Measurements from ENCODE around the gene CITED4. TPM values are rescaled to one million over a fixed set of nuclear protein-coding genes. Genes with fewer than 3 reads are reported as not detected.

The CITED4 gene
- total RNA-seq, 1 experiment from 2014 or later: 10.6 TPM

- no peak for DNase-seq
- Histone ChIP-seq H3K9ac (ENCODE audit: low read length) (no peak overlapping the region), H3K4me1 (ENCODE audit: insufficient read depth, low read length) (0 out of 2 replicates have a peak, but pooled peaks cover 10% of the 10 kb centered on the region), H4K20me1 (ENCODE audit: low read length) (no peaks in the 10 kb centered on the region), H2AFZ (ENCODE audit: low read length) (no peak overlapping the region), H3K79me2 (ENCODE audit: low read length) (no peaks in the 10 kb centered on the region), H3K4me2 (ENCODE audit: low read length) (no peak overlapping the region), H3F3A (ENCODE audit: low read length, unreplicated experiment) (no peaks in the 10 kb centered on the region), H3K9me3 (ENCODE audit: low read length) (no peaks in the 10 kb centered on the region), H3K27me3 (ENCODE audit: low read length) (no peaks in the 10 kb centered on the region), H3K36me3 (ENCODE audit: low read depth, low read length) (no peaks in the 10 kb centered on the region), H3K4me3 (ENCODE audit: low read length) (no peak overlapping the region), H3K27ac (ENCODE audit: low read length) (no peak overlapping the region), H3K9me2 (replicated peaks; ENCODE audit: low read length) (no peaks in the 10 kb centered on the region)
- POLR2A ChIA-PET (ENCODE audit: unreplicated experiment): interaction anchor here (1.4 kb wide), 1 partner anchor 8 kb away, joined by 6 read pairs; the partner anchor contains the start of gene CITED4
- intact Hi-C loops (cut with micrococcal nuclease): loop anchor here (5.0 kb wide), 1 partner anchor 82 kb away; no protein-coding TSS in a partner anchor
- ATAC-seq: no peak
- no TSS peak for BruUV-seq (replicated peaks)
- CTCF ChIA-PET: interaction anchor here (1.1 to 1.9 kb wide), 2 partner anchors 95 to 97 kb away, joined by 6 to 7 read pairs; no protein-coding TSS in a partner anchor
- no peak for TF ChIP-seq EZH2 (IDR thresholded peaks at IDR 0.05; ENCODE audit: low read length, unreplicated experiment)
- no peak for TF ChIP-seq CTCF (conservative IDR thresholded peaks at IDR 0.05; ENCODE audit: low read depth, low read length)
- no peak for TF ChIP-seq EZH2phosphoT487 (IDR thresholded peaks at IDR 0.05; ENCODE audit: borderline replicate concordance, low read length)
These were observed 8.3 kb downstream of the CITED4 start for GRCh38 chr1:40853885-40854170.

GRCh38 chr1:40853113-40853884, 8.9 kb downstream of the CITED4 start:
- ATAC-seq (no peak), DNase-seq (peak; percentile 31)
- Histone ChIP-seq H3K4me3 (ENCODE audit: low read length) (no peak overlapping the region), H3K9me3 (ENCODE audit: low read length) (no peaks in the 10 kb centered on the region), H3K27me3 (ENCODE audit: low read length) (no peaks in the 10 kb centered on the region), H3K4me1 (ENCODE audit: insufficient read depth, low read length) (0 out of 2 replicates have a peak, but pooled peaks cover 10% of the 10 kb centered on the region), H3K79me2 (ENCODE audit: low read length) (no peaks in the 10 kb centered on the region), H3K9me2 (replicated peaks; ENCODE audit: low read length) (no peaks in the 10 kb centered on the region), H3K36me3 (ENCODE audit: low read depth, low read length) (no peaks in the 10 kb centered on the region), H3K4me2 (ENCODE audit: low read length) (no peak overlapping the region), H3K27ac (ENCODE audit: low read length) (no peak overlapping the region), H3F3A (ENCODE audit: low read length, unreplicated experiment) (no peaks in the 10 kb centered on the region), H3K9ac (ENCODE audit: low read length) (no peak overlapping the region), H4K20me1 (ENCODE audit: low read length) (no peaks in the 10 kb centered on the region), H2AFZ (ENCODE audit: low read length) (no peak overlapping the region)
- ChIA-PET CTCF (interaction anchor here (0.5 to 1.9 kb wide), 3 partner anchors 11 to 98 kb away, joined by 6 to 7 read pairs (median 6); no protein-coding TSS in a partner anchor), POLR2A (ENCODE audit: unreplicated experiment) (interaction anchor here (1.4 kb wide), 1 partner anchor 9 kb away, joined by 6 read pairs; the partner anchor contains the start of gene CITED4)
- TF ChIP-seq CTCF (conservative IDR thresholded peaks at IDR 0.05; ENCODE audit: low read depth, low read length) (no peak), EZH2phosphoT487 (IDR thresholded peaks at IDR 0.05; ENCODE audit: borderline replicate concordance, low read length) (no peak), EZH2 (IDR thresholded peaks at IDR 0.05; ENCODE audit: low read length, unreplicated experiment) (no peak)
- BruUV-seq (replicated peaks): no TSS peak
- intact Hi-C loops (cut with micrococcal nuclease): loop anchor here (5.0 kb wide), 1 partner anchor 81 kb away; no protein-coding TSS in a partner anchor

DNA sequence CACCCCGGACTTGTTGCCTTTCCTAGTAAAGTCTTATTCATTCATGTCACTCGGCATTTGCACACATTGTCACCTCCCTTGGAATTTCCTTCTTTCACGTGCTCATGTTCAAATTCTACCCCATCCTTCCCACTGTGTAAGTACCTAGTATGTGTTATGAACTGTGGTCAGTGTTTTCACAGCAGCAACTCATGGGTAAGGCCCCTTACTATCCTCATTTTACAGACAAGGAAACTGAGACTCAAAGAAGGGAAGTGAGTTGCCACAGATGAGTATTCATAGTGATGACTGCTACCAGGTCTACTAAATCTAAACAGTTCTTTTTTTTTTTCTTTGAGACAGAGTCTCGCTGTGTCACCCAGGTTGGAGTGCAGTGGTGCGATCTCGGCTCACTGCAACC, 10.5 kb downstream of the CITED4 start:
- ATAC-seq (no peak), DNase-seq (no peak)
- Histone ChIP-seq H3K36me3 (ENCODE audit: low read depth, low read length) (no peaks in the 10 kb centered on the region), H3K4me1 (ENCODE audit: insufficient read depth, low read length) (0 out of 2 replicates have a peak, but pooled peaks cover 10% of the 10 kb centered on the region), H3K9me3 (ENCODE audit: low read length) (no peaks in the 10 kb centered on the region), H3F3A (ENCODE audit: low read length, unreplicated experiment) (no peaks in the 10 kb centered on the region), H3K4me2 (ENCODE audit: low read length) (no peak overlapping the region), H3K9me2 (replicated peaks; ENCODE audit: low read length) (no peaks in the 10 kb centered on the region), H3K79me2 (ENCODE audit: low read length) (no peaks in the 10 kb centered on the region), H2AFZ (ENCODE audit: low read length) (no peak overlapping the region), H3K27ac (ENCODE audit: low read length) (no peak overlapping the region), H4K20me1 (ENCODE audit: low read length) (no peaks in the 10 kb centered on the region), H3K4me3 (ENCODE audit: low read length) (no peak overlapping the region), H3K9ac (ENCODE audit: low read length) (no peak overlapping the region), H3K27me3 (ENCODE audit: low read length) (no peaks in the 10 kb centered on the region)
- POLR2A ChIA-PET (ENCODE audit: unreplicated experiment): no interaction called here
- BruUV-seq (replicated peaks): no TSS peak
- intact Hi-C loops (cut with micrococcal nuclease): loop anchor here (5.0 kb wide), 1 partner anchor 79 kb away; no protein-coding TSS in a partner anchor
- CTCF ChIA-PET: no interaction called here
- no peak for TF ChIP-seq EZH2phosphoT487 (IDR thresholded peaks at IDR 0.05; ENCODE audit: borderline replicate concordance, low read length)
- no peak for TF ChIP-seq CTCF (conservative IDR thresholded peaks at IDR 0.05; ENCODE audit: low read depth, low read length)
- TF ChIP-seq EZH2 (IDR thresholded peaks at IDR 0.05; ENCODE audit: low read length, unreplicated experiment): no peak

Data from PC-3 (cell line).